DOHH2 (cell line): ENCODE data around the gene CTSE.

Experiments
- H3F3A ChIP-seq: fragments of 200-600 bp; sonication (generic), shearing (Covaris generic); 2 replicates; pipeline ENCODE4 v1.6.0; 2016; ENCODE audit warnings: antibody characterized with exemption, mild to moderate bottlenecking; ENCODE audit not compliant: control insufficient read depth, insufficient read depth
- H3K27ac ChIP-seq: fragments of 200-600 bp; sonication (generic); 2 replicates; pipeline ENCODE4 v1.5.1; 2014; ENCODE audit warnings: low read depth, mild to moderate bottlenecking, low read length, moderate library complexity
- H3K27me3 ChIP-seq: fragments of 200-600 bp; sonication (generic); 2 replicates; pipeline ENCODE4 v1.6.1; 2014; ENCODE audit warnings: mild to moderate bottlenecking, low read length, mixed read lengths; ENCODE audit not compliant: control insufficient read depth
- H3K36me3 ChIP-seq: fragments of 200-600 bp; sonication (generic); 2 replicates; pipeline ENCODE4 v1.6.1; 2014; ENCODE audit warnings: mild to moderate bottlenecking, low read length, moderate library complexity, mixed read lengths; ENCODE audit not compliant: control insufficient read depth
- H3K4me1 ChIP-seq: fragments of 200-600 bp; sonication (generic); 2 replicates; pipeline ENCODE4 v1.6.1; 2014; ENCODE audit warnings: mild to moderate bottlenecking, low read length, mixed read lengths; ENCODE audit not compliant: control insufficient read depth
- H3K4me2 ChIP-seq: fragments of 200-600 bp; sonication (generic); 2 replicates; pipeline ENCODE4 v1.6.0; 2014; ENCODE audit warnings: mild to moderate bottlenecking, low read length, moderate library complexity
- H3K4me3 ChIP-seq: fragments of 200-600 bp; sonication (generic); 2 replicates; pipeline ENCODE4 v1.5.1; 2014; ENCODE audit warnings: mild to moderate bottlenecking, low read length, mixed read lengths
- H3K79me2 ChIP-seq: fragments of 200-600 bp; sonication (generic); 2 replicates; pipeline ENCODE4 v1.6.1; 2014; ENCODE audit warnings: mild to moderate bottlenecking, low read length, mixed read lengths; ENCODE audit not compliant: control insufficient read depth
- H3K9me2 ChIP-seq: fragments of 200-600 bp; sonication (generic); replicated peaks from 2 replicates; pipeline ENCODE4 v1.6.1; 2014; ENCODE audit warnings: mild to moderate bottlenecking, low read length, mixed read lengths; ENCODE audit not compliant: control insufficient read depth
- H3K9me3 ChIP-seq: fragments of 200-600 bp; sonication (generic); 2 replicates; pipeline ENCODE4 v1.6.1; 2014; ENCODE audit warnings: antibody characterized with exemption, low read length, mixed read lengths; ENCODE audit not compliant: control insufficient read depth, insufficient read depth
- H4K20me1 ChIP-seq: fragments of 200-600 bp; sonication (generic); 2 replicates; pipeline ENCODE4 v1.6.0; 2014; ENCODE audit warnings: low read depth, mild to moderate bottlenecking, antibody characterized with exemption, low read length, moderate library complexity; ENCODE audit not compliant: control insufficient read depth, insufficient read depth
- EZH2phosphoT487 ChIP-seq: fragments of 200-600 bp; sonication (generic); IDR thresholded peaks from 2 replicates; pipeline ENCODE4 v1.6.1; 2017; ENCODE audit warnings: borderline replicate concordance, mild to moderate bottlenecking, antibody characterized with exemption, low read length, moderate library complexity, mixed read lengths
- TF ChIP-seq, protein P1 (sequence below): fragments of 200-600 bp; sonication (generic); IDR thresholded peaks from one replicate; pipeline ENCODE4 v1.5.1; 2014; ENCODE audit warnings: antibody characterized with exemption, mild to moderate bottlenecking, low read depth, low read length; ENCODE audit not compliant: poor library complexity, severe bottlenecking

The CTSE gene

DNA sequence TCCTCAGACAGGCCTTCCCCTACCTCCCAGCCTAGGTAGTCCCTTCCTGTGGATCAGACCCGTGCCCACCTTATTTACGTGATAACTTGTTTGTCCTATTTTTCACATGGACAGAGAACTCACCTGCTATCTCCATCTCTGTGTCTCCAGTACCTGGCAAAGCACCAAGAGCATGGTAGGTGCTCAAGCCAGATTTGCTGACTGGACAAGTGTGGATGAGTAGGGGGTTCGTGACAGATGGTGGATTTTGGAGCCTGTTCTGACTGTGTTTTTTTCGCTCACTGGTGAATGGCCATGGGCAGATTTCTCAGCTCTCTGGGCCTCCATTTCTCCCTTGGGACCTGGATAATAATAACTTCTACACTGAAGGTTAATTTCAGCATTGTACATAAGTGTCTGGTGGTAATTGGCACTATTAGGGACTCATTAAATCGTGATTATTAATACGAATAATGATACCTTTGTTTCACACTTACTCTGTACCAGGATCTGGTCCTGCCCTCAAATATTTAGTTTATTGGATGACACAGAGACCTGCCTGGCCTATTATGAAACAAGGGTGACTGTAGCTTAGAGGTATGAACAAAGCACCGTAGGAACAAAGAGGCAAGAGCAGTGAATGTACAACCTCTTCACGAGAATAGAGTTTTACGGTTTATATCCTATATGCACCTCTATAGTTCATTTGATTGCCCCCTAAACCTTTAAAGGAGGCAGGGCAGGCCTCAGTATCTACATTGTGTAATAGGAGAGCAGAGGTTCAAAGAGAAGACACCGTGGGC lies 56.0 kb downstream of the CTSE start:
- Histone ChIP-seq H3K9me3 (no peaks in the 10 kb centered on the region), H3K79me2 (no peaks in the 10 kb centered on the region), H3K27me3 (0 out of 2 replicates have a peak, but pooled peaks cover 3% of the 10 kb centered on the region), H3K4me2 (no peak overlapping the region), H3K36me3 (no peaks in the 10 kb centered on the region), H3F3A (0 out of 2 replicates have a peak, but pooled peaks cover 3% of the 10 kb centered on the region), H3K9me2 (no peaks in the 10 kb centered on the region), H4K20me1 (no peaks in the 10 kb centered on the region), H3K4me3 (no peak overlapping the region), H3K4me1 (peaks cover 6% of the 10 kb centered on the region), H3K27ac (no peak overlapping the region)
- TF ChIP-seq, protein P1, sequence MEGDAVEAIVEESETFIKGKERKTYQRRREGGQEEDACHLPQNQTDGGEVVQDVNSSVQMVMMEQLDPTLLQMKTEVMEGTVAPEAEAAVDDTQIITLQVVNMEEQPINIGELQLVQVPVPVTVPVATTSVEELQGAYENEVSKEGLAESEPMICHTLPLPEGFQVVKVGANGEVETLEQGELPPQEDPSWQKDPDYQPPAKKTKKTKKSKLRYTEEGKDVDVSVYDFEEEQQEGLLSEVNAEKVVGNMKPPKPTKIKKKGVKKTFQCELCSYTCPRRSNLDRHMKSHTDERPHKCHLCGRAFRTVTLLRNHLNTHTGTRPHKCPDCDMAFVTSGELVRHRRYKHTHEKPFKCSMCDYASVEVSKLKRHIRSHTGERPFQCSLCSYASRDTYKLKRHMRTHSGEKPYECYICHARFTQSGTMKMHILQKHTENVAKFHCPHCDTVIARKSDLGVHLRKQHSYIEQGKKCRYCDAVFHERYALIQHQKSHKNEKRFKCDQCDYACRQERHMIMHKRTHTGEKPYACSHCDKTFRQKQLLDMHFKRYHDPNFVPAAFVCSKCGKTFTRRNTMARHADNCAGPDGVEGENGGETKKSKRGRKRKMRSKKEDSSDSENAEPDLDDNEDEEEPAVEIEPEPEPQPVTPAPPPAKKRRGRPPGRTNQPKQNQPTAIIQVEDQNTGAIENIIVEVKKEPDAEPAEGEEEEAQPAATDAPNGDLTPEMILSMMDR: no peak
- TF ChIP-seq EZH2phosphoT487: no peak

DNA sequence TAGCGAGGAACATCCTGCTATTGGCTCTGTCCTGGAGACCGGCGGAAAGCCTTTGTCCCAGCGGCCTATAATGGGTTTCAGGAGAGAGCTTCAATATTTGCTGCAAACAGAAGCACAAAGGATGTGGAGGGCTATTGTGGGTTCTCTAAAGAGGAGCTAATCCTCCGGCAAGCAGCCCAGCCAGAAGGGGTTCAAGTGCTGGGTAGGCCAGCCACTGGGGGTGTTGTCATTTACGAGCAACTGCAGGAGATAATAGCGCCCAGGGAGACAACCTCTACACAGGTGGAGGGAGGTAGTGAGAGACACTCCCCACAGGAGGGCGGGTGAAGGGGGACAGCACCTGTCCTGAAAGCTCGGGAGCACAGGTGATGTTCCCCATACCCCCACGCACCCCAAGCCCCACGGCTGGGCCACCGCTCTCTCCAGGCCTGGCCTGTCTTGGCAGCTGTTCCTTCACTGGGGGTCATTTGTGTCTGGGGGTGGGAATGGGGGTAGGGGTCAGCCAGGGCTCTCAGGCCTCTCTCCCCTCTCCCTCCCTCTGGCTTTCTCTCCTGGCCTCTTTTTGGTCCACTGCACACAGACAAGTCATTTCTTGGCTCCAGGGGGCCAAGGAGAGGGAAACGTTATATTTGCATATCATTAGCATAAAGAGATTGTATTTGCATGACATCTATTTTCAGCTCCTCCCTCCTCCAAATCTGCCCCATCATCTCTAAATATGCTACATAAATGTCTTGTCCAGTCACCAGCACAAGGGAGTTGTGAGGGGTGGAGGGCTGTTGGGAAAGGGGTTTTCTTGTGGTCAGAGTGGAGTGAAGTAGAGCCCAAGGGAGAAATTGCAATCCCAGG lies 58.4 kb downstream of the CTSE start:
- Histone ChIP-seq H4K20me1 (no peaks in the 10 kb centered on the region), H3K9me2 (no peaks in the 10 kb centered on the region), H3K4me2 (peak overlapping the region; percentile 27; the same call in 1 of the 2 replicates), H3K9me3 (no peaks in the 10 kb centered on the region), H3K4me3 (no peak overlapping the region), H3K27ac (no peak overlapping the region), H3F3A (no peaks in the 10 kb centered on the region), H3K4me1 (peaks cover 6% of the 10 kb centered on the region), H3K36me3 (no peaks in the 10 kb centered on the region), H3K79me2 (no peaks in the 10 kb centered on the region), H3K27me3 (peaks cover 10% of the 10 kb centered on the region)
- TF ChIP-seq, protein P1: no peak
- no peak for TF ChIP-seq EZH2phosphoT487

DNA sequence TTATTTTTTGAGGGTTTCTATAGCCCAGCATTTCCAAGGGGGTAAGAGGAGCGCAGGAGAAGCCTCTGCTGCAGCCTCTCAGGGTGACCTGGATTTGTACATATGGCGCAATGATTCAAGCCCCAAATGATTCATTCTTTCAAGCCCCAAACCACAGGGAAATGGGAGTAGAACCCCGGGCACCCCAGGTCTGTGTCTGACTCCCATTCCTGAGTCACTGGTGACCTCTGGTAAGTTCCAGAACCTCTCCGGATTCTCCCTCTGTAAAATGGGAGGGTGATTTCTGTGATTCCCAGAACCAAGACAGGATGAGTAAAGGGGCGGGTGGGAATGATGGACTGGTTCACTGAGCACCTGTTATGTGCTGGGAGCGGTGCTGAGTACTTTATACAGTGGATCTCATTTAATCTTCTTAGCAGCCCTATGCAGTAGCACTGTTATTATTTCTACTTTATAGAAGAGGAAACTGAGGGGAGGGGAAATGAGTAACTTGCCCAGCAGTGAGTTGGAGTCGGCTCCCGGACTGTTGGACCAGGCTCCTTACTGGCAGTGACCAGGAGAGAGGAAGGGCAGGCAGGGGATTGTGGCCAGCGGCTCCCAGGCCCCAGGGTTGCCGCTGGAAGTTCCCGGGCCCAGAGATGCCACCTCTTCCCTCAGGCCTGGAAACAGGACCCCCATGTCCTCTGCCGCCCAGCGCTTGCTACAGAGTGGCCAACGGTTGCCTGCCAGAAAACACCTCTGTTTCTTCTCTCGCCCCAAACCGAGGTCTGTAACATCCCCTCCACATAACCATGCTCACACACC lies 60.1 kb downstream of the CTSE start:
- Histone ChIP-seq H3K79me2 (no peaks in the 10 kb centered on the region), H3K9me2 (no peaks in the 10 kb centered on the region), H3K4me3 (no peak overlapping the region), H3K27me3 (peaks cover 12% of the 10 kb centered on the region), H3K4me1 (peaks cover 6% of the 10 kb centered on the region), H3K27ac (no peak overlapping the region), H3K4me2 (no peak overlapping the region), H3K36me3 (no peaks in the 10 kb centered on the region), H3K9me3 (no peaks in the 10 kb centered on the region), H4K20me1 (no peaks in the 10 kb centered on the region), H3F3A (no peaks in the 10 kb centered on the region)
- TF ChIP-seq EZH2phosphoT487: no peak
- TF ChIP-seq, protein P1: no peak
